Mammary epithelial cell (primary cell): Measurements from ENCODE around the gene ISX.

Experiments
- CTCF ChIP-seq, 2 donors: IDR thresholded peaks in 1 of 2; conservative IDR thresholded peaks in 1 of 2; 2 replicates each; pipeline ENCODE4 v1.5.1; 2011 to 2012; ENCODE audit warnings: inconsistent platforms in 2 of 2, low read length in 2 of 2, mild to moderate bottlenecking in 2 of 2, control low read depth in 1 of 2, low read depth in 1 of 2; ENCODE audit not compliant: insufficient read depth in 1 of 2; ENCODE audit errors: extremely low read depth in 1 of 2
- EZH2 ChIP-seq: IDR thresholded peaks from 2 replicates; pipeline ENCODE4 v1.6.1; 2012; ENCODE audit warnings: low read length, inconsistent platforms, borderline replicate concordance

- no peak for TF ChIP-seq CTCF (conservative IDR thresholded peaks at IDR 0.05 in 1 of 2, IDR thresholded peaks at IDR 0.05 in 1 of 2; ENCODE audit: extremely low read depth in 1 of 2, insufficient read depth in 1 of 2, low read depth in 1 of 2, low read length in 2 of 2)
- no peak for TF ChIP-seq EZH2
These were observed 33.4 kb upstream of the ISX start for GRCh38 chr22:35032571-35032970.
